Naive thymus-derived CD8-positive, alpha-beta T cell (primary cell): ENCODE results near the gene FOXK1. TPM values are rescaled to one million over a fixed set of nuclear protein-coding genes. Genes with fewer than 3 reads are reported as not detected.
A peak's percentile ranks its signal among the peaks of the same experiment; 100 is the strongest.

Source experiments
- ATAC-seq, 2 donors: fragments of 150-1000 bp; cut with Tn5 transposase in 1 of 2; sonication (Bioruptor Pico), chemical (Tn5 transposase) in 1 of 2; 1 replicate in 1 of 2; 2 replicates in 1 of 2; pipeline ENCODE4 v1.10.0; 2021; ENCODE audit warnings: mild to moderate bottlenecking in 2 of 2, moderate library complexity in 2 of 2
- POLR2A ChIA-PET: fragments of 350-600 bp; sonication (Branson Sonifier 250); formaldehyde crosslinking; loops from one replicate; lab custom pipeline; 2021; ENCODE audit warnings: antibody characterized with exemption; lab: Charles Lee
- DNase-seq, 10 donors: peaks; one replicate each; pipeline versions ENCODE4 v3.0.0 to v3.0.0-alpha.2; 2020 to 2022
- H3K27ac Mint-ChIP-seq, 10 donors: one replicate each; pipeline ENCODE4 v1.8.0; 2020 to 2022; ENCODE audit warnings: mild to moderate bottlenecking in 10 of 10, mixed read lengths in 10 of 10, moderate library complexity in 4 of 10, inconsistent platforms in 1 of 10
- H3K27me3 Mint-ChIP-seq, 5 donors: one replicate each; pipeline ENCODE4 v1.8.0; 2021 to 2022; ENCODE audit warnings: mixed read lengths in 5 of 5
- H3K36me3 Mint-ChIP-seq, 3 donors: one replicate each; pipeline ENCODE4 v1.8.0; 2020 to 2022; ENCODE audit warnings: mixed read lengths in 3 of 3, mild to moderate bottlenecking in 2 of 3, inconsistent platforms in 1 of 3
- H3K4me1 Mint-ChIP-seq, 4 donors: one replicate each; pipeline ENCODE4 v1.8.0; 2021 to 2022; ENCODE audit warnings: mixed read lengths in 4 of 4
- H3K4me3 Mint-ChIP-seq, 10 donors: one replicate each; pipeline ENCODE4 v1.8.0; 2020 to 2022; ENCODE audit warnings: mild to moderate bottlenecking in 10 of 10, mixed read lengths in 10 of 10, moderate library complexity in 6 of 10, inconsistent platforms in 1 of 10
- H3K9me3 Mint-ChIP-seq, 9 donors: one replicate each; pipeline ENCODE4 v1.8.0; 2020 to 2022; ENCODE audit warnings: mixed read lengths in 9 of 9, mild to moderate bottlenecking in 3 of 9, inconsistent platforms in 1 of 9, moderate library complexity in 1 of 9
- polyA plus RNA-seq, 3 donors: library from polyadenylated mRNA; unstranded; fragments of 300-500 nt; fragmentation: Illumina TruSeq; gene quantifications; one replicate each; pipeline ENCODE4 v1.2.3, GENCODE V29; 2021
- total RNA-seq, 8 experiments: library from RNA in 2 of 8; stranded (reverse) in 2 of 8; gene quantifications; one replicate each; pipeline ENCODE4 v1.2.3 and lab custom pipeline; 2021 to 2026

The FOXK1 gene
- total and polyA plus RNA-seq, 5 experiments from 2014 or later: 2.3 to 78.5 (median 5.6) TPM

- H3K27ac Mint-ChIP-seq: no peak overlapping the region
Measured at GRCh38 chr7:4763091-4763793, 81.1 kb downstream of the FOXK1 start.

GRCh38 chr7:4763794-4764185, 81.7 kb downstream of the FOXK1 start:
- Mint-ChIP-seq H3K27ac (peak overlapping the region in 1 of 10 donors; percentile 37), H3K9me3 (no peaks in the 10 kb centered on the region), H3K4me3 (no peak overlapping the region), H3K36me3 (peaks cover 0 to 51% (median 7%) of the 10 kb centered on the region in 3 donors), H3K27me3 (peaks cover 0 to 1% (median 0%) of the 10 kb centered on the region in 5 donors), H3K4me1 (peaks cover 0 to 8% (median under 1%) of the 10 kb centered on the region in 4 donors)
- DNase-seq (no peak), ATAC-seq (no peak)
- POLR2A ChIA-PET: no interaction called here

More at GRCh38 chr7:4763091-4763793, 81.1 kb downstream of the FOXK1 start:
- H3K27me3 Mint-ChIP-seq: peaks cover 0 to 1% (median 0%) of the 10 kb centered on the region in 5 donors
- H3K9me3 Mint-ChIP-seq: no peaks in the 10 kb centered on the region
- H3K36me3 Mint-ChIP-seq: peaks cover 0 to 54% (median 7%) of the 10 kb centered on the region in 3 donors
- no peak for DNase-seq
- ATAC-seq: no peak
- POLR2A ChIA-PET: no interaction called here
- peaks cover 0 to 8% (median under 1%) of the 10 kb centered on the region in 4 donors for H3K4me1 Mint-ChIP-seq
- H3K4me3 Mint-ChIP-seq: no peak overlapping the region

- ATAC-seq (no peak), DNase-seq (no peak)
- Mint-ChIP-seq H3K27me3 (peaks cover 0 to 1% (median 0%) of the 10 kb centered on the region in 5 donors), H3K27ac (peak overlapping the region in 1 of 10 donors; percentile 29), H3K9me3 (no peaks in the 10 kb centered on the region), H3K4me1 (peaks cover 0 to 8% (median under 1%) of the 10 kb centered on the region in 4 donors), H3K4me3 (no peak overlapping the region), H3K36me3 (peaks cover 0 to 52% (median 7%) of the 10 kb centered on the region in 3 donors)
- POLR2A ChIA-PET: no interaction called here
Measured at GRCh38 chr7:4764402-4765007, 82.4 kb downstream of the FOXK1 start.

- no peak for ATAC-seq
- peak overlapping the region in 1 of 10 donors; percentile 46 for H3K27ac Mint-ChIP-seq
- POLR2A ChIA-PET: interaction anchor here (1.4 kb wide), 1 partner anchor 9 kb away, joined by 5 read pairs; the partner anchor contains the start of gene AP5Z1
- no peak for DNase-seq
- H3K4me1 Mint-ChIP-seq: peaks cover 5 to 19% (median 7%) of the 10 kb centered on the region in 4 donors
- no peak overlapping the region for H3K4me3 Mint-ChIP-seq
- peaks cover 0 to 1% (median 0%) of the 10 kb centered on the region in 5 donors for H3K27me3 Mint-ChIP-seq
- no peaks in the 10 kb centered on the region for H3K9me3 Mint-ChIP-seq
- H3K36me3 Mint-ChIP-seq: peaks cover 0 to 46% (median 7%) of the 10 kb centered on the region in 3 donors
Measured at GRCh38 chr7:4765776-4766490, 83.8 kb downstream of the FOXK1 start.

- DNase-seq: no peak
- ATAC-seq: no peak
- peaks cover 0 to 1% (median 0%) of the 10 kb centered on the region in 5 donors for H3K27me3 Mint-ChIP-seq
- POLR2A ChIA-PET: interaction anchor here (0.7 to 1.9 kb wide), 3 partner anchors 8 to 125 kb away, joined by 3 to 5 read pairs (median 5); partner anchors contain the start of gene AP5Z1
- H3K4me1 Mint-ChIP-seq: peaks cover 4 to 19% (median 7%) of the 10 kb centered on the region in 4 donors
- no peak overlapping the region for H3K4me3 Mint-ChIP-seq
- H3K9me3 Mint-ChIP-seq: no peaks in the 10 kb centered on the region
- H3K36me3 Mint-ChIP-seq: peaks cover 0 to 37% (median 4%) of the 10 kb centered on the region in 3 donors
- peak overlapping the region in 3 of 10 donors; percentile 1 to 52 (median 46) for H3K27ac Mint-ChIP-seq
Measured at GRCh38 chr7:4766666-4767519, 84.8 kb downstream of the FOXK1 start.

- POLR2A ChIA-PET: interaction anchor here (1.9 kb wide), 1 partner anchor 127 kb away, joined by 5 read pairs; no protein-coding TSS in a partner anchor
- no peak overlapping the region for H3K4me3 Mint-ChIP-seq
- peak overlapping the region in 4 of 10 donors; percentile 11 to 81 (median 37) for H3K27ac Mint-ChIP-seq
Measured at GRCh38 chr7:4768597-4769569, 86.8 kb downstream of the FOXK1 start.

GRCh38 chr7:4769761-4770160, 87.7 kb downstream of the FOXK1 start:
- POLR2A ChIA-PET: no interaction called here
- DNase-seq (no peak), ATAC-seq (no peak)
- Mint-ChIP-seq H3K27me3 (no peaks in the 10 kb centered on the region), H3K27ac (peak overlapping the region in 8 of 10 donors; percentile 21 to 81 (median 58)), H3K9me3 (no peaks in the 10 kb centered on the region), H3K36me3 (peaks cover 0 to 17% (median 0%) of the 10 kb centered on the region in 3 donors), H3K4me1 (peaks cover 13 to 32% (median 19%) of the 10 kb centered on the region in 4 donors), H3K4me3 (no peak overlapping the region)

More at GRCh38 chr7:4768597-4769569, 86.8 kb downstream of the FOXK1 start:
- Mint-ChIP-seq H3K4me1 (peaks cover 6 to 24% (median 10%) of the 10 kb centered on the region in 4 donors), H3K27me3 (no peaks in the 10 kb centered on the region), H3K36me3 (peaks cover 0 to 20% (median 0%) of the 10 kb centered on the region in 3 donors), H3K9me3 (no peaks in the 10 kb centered on the region)
- DNase-seq: no peak
- no peak for ATAC-seq

GRCh38 chr7:4770886-4771285, 88.8 kb downstream of the FOXK1 start:
- no peaks in the 10 kb centered on the region for H3K9me3 Mint-ChIP-seq
- H3K4me1 Mint-ChIP-seq: peaks cover 17 to 37% (median 28%) of the 10 kb centered on the region in 4 donors
- H3K36me3 Mint-ChIP-seq: peaks cover 0 to 17% (median 2%) of the 10 kb centered on the region in 3 donors
- peak overlapping the region in 6 of 10 donors; percentile 60 to 81 (median 70) for H3K27ac Mint-ChIP-seq
- no peaks in the 10 kb centered on the region for H3K27me3 Mint-ChIP-seq
- H3K4me3 Mint-ChIP-seq: no peak overlapping the region
- POLR2A ChIA-PET: no interaction called here
- DNase-seq (no peak), ATAC-seq (no peak)

- no peaks in the 10 kb centered on the region for H3K27me3 Mint-ChIP-seq
- H3K9me3 Mint-ChIP-seq: no peaks in the 10 kb centered on the region
- DNase-seq (no peak), ATAC-seq (no peak)
- POLR2A ChIA-PET: no interaction called here
- H3K36me3 Mint-ChIP-seq: peaks cover 0 to 14% (median 2%) of the 10 kb centered on the region in 3 donors
- H3K27ac Mint-ChIP-seq: peak overlapping the region in 3 of 10 donors; percentile 13 to 57 (median 57)
- H3K4me3 Mint-ChIP-seq: no peak overlapping the region
- peaks cover 18 to 44% (median 35%) of the 10 kb centered on the region in 4 donors for H3K4me1 Mint-ChIP-seq
Measured at GRCh38 chr7:4771737-4772136, 89.6 kb downstream of the FOXK1 start.

- Mint-ChIP-seq H3K36me3 (peaks cover 0 to 14% (median 2%) of the 10 kb centered on the region in 3 donors), H3K27ac (peak overlapping the region in 3 of 10 donors; percentile 22 to 84 (median 71)), H3K4me1 (peaks cover 20 to 49% (median 40%) of the 10 kb centered on the region in 4 donors), H3K4me3 (no peak overlapping the region), H3K27me3 (no peaks in the 10 kb centered on the region), H3K9me3 (no peaks in the 10 kb centered on the region)
- ATAC-seq (no peak), DNase-seq (no peak)
- POLR2A ChIA-PET: no interaction called here
Measured at GRCh38 chr7:4772306-4772705, 90.2 kb downstream of the FOXK1 start.
